A204.1 (cell line): Measurements from ENCODE around the gene ZNF608.

Experiments used
- FAIRE-seq: peaks from 2 replicates; lab custom pipeline; 2012; peaks lifted over from hg19 to GRCh38; lab: Jason Lieb, UNC

ZNF608 gene

DNA sequence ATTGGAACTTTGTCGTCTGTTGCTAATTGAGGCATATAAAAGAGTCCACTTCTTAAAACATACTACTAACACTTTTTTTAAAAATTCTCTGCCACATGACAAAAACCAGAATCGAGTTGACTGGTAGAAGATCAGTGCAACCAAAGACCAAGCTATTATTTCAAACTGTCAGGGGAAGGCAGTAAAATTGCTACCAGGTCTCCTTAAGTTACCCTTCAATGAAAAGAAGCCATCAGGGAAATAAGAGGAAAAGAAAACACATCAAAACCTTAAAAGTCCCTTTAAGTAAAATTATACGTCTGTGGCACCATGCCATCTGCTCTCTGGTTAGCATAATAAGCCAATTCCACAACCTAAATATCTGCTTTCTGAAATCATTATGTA, 9.6 kb downstream of the ZNF608 start:
- no peak for FAIRE-seq

- FAIRE-seq, result no peak
These were observed 10.2 kb downstream of the ZNF608 start for GRCh38 chr5:124736082-124736804.

DNA sequence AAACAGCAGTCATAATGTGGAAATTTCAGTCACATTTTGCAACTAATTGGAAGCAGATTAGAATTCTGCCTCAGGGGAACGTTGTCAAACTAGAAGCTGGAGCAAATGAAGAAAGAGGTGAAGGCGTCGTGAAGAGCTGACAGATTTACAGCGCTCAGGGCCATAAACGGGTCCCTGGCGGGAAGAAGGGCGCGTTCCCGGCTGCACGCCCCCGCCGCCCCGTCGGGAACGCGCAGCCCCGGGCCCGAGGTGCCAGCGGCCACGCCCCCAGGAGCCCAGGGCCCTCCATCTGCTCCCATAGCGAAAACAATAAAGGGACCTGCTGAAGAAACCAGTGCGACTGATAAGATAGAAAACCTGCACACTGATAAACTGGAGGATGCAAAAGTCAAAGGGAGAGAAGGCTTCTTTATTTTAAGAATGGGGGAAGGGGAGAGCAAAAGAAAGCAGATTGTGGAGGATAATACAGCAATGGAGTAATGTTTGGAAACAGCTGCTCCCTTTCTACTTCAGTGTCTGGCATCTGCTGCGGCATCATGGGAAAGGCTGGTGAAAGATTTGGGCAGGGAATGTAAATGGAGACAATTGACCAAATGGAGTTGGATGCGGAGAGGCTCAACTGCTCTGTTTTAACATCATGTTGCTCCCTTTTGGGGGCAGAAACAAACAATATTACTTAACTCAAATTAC, 11.1 kb downstream of the ZNF608 start:
- FAIRE-seq, result no peak

DNA sequence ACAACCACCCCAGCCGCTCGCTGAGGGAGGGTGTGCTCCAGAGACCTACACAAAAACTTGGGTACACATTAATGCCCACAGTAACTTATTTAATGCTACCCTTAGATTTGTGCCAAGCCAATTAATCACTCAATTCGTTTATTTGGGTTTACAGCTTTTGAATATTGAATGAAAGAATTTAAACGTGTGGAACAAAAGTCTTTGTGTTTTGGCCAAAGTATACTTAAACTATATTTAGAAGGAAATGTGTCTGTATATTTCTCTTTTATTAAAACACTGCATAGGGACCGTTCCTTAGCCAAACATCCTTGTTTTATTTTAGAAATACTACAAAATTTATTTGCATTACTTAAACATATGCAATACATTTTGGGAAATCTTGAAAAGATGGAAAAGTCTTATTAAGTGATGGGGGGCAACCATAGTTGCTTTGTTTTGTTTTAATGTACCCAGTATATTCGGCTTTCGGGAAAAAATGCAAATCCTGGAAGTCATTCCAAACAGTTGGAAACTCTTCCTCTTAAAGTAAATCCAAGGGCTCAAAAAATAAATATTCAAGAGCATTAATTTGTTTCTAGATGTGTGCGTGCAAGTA, 11.8 kb downstream of the ZNF608 start:
- peak; percentile 96 for FAIRE-seq

DNA sequence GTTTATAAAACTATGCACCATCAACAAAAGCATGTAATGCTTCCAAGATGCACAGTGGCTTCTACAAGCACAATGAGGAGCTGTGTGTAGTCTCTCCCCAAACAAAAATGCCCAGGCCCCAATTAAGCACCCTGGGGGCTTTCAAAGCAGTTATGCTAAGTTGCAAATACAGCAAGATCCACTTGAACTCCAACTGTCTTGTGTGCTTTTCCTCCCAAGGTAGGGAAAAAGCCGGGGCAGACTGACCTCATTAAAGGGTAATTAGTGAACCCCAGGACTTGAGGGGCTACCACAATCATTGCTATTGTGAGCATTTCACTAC, 13.1 kb downstream of the ZNF608 start:
- FAIRE-seq, result no peak

- peak; percentile 96 for FAIRE-seq
These were observed 13.8 kb downstream of the ZNF608 start for GRCh38 chr5:124732428-124733328.

GRCh38 chr5:124730381-124730780, 16.1 kb downstream of the ZNF608 start:
- FAIRE-seq, result no peak

DNA sequence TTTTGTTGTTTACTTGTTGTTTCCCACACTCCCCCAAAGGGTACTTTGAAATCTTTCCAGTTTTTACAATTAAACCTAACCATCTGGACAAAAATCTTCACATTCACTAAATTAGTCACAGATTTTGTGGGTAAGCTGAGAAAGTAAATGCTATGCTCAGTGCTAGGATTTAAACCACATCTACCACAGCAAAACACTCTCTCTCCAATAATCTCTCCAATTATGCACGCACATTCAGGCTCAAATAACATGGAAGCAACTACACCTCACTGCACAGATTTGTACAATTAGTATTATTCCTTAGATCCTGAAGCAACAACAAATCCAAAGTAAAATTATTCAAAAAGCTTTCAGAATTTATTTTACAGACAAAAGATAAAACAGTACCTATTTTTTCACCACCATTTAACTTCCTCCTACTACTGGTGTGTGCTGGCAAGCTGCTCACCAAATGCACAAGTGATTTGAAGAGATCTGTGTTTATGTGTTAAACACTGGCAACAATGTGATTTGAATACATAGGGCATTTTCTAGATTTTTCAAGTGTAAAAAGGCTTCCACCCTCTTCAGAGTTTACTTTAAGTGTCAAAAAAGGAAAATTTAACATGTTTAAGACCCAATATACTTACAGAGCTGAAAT, 16.6 kb downstream of the ZNF608 start:
- FAIRE-seq, result no peak

GRCh38 chr5:124728968-124729332, 17.5 kb downstream of the ZNF608 start:
- no peak for FAIRE-seq

GRCh38 chr5:124728331-124728967, 18.0 kb downstream of the ZNF608 start:
- no peak for FAIRE-seq

DNA sequence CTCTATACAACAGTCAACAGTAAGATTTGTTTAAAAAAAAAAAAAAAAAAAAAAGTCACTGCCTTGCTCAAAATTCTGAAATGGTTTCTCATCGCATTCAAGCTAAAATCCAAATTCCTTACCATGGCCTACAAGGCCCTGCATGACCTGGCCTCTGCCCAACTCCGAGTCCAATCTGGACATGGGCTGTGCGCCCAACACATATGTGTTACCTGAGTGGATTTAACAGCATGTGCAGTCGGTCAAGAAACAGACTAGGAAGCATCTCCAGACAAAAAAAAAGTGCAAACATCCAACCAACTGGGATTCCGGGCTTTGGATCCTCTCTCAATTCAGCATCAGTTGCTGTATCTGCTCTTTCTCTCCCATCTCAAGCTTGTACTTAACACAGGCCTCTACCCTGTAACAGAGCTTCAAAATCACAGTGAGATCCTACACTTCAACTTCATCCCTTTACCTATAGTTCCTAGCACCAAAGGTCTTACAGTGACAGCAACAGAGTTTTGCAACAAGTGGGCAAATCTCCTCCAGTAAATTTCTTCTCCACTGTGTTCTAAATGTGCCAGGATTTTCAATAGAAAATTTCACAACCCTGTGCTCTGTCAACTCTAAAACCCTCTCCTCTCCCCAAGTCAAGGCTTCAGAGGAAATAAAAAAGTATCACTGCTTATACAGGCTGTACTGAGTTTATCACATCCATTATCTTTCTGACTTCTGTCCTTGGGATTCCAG, 19.6 kb downstream of the ZNF608 start:
- FAIRE-seq, result no peak

DNA sequence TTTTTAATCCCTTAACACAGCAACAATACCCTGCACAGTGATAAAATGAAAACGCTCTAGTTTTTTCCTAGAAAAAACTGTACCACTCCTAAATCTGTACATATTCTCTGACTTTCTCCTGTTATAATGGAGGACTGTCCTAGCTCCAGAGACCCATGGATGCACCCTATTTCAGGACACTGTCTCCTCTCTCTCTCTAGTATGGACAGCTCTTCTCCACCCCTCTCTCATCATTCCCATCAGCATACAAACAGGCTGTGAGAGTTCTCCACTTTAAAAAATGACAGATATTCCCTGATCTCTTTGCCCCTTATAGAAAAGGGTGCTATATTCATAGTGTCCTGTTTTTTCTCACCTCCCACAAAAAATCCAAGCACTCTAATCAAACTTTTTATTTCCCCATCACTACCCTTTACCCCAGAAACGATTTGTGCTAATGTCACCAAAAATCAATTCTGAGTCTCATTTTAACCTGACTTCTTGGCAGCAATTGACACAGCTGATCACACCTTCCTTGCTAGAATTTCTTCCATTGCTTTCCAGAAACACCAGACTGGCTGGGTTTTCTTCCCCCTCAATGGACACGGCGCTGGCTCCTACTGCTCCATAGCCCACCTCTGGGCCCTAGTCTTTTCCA, 20.7 kb downstream of the ZNF608 start:
- no peak for FAIRE-seq

DNA sequence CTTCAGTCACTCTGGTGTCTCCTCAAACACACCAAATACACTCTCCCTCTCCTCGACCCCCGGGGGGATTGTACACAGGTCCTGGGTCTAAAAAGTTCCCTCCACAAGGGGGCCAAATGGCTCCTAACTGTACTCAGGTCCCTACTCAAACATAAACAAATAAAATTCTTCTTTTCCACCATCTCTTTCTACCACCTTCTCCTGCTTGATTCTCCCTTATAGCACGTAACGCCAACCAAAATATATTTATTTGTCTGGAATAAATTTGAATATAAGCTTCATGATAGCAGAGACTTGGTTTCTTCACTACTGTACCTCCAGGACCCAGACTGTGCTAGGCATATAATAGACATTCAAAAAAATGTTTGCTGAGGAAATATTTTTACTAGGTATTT, 21.4 kb downstream of the ZNF608 start:
- no peak for FAIRE-seq

- FAIRE-seq, result peak; percentile 57
These were observed 21.9 kb downstream of the ZNF608 start for GRCh38 chr5:124724357-124725039.

- FAIRE-seq, result no peak
These were observed 25.2 kb downstream of the ZNF608 start for GRCh38 chr5:124721229-124721735.

DNA sequence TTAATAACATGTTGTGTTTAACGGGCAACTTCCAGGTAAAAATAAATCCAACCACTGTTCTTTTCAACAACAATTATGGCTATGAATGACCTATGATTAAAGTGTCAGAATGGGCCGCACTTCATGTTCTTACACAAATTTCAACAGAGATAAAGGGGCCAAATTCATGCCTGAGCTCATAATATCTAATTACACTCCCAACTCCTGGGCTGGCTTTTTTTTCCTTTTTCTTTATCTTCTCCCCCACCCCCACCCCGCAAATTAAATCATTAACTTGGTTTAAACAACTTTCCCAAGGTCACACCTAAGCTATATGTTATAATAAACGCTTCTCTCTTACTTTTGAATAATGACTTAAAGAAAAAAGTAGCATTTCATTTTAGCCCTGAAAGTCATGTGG, 25.8 kb downstream of the ZNF608 start:
- no peak for FAIRE-seq

DNA sequence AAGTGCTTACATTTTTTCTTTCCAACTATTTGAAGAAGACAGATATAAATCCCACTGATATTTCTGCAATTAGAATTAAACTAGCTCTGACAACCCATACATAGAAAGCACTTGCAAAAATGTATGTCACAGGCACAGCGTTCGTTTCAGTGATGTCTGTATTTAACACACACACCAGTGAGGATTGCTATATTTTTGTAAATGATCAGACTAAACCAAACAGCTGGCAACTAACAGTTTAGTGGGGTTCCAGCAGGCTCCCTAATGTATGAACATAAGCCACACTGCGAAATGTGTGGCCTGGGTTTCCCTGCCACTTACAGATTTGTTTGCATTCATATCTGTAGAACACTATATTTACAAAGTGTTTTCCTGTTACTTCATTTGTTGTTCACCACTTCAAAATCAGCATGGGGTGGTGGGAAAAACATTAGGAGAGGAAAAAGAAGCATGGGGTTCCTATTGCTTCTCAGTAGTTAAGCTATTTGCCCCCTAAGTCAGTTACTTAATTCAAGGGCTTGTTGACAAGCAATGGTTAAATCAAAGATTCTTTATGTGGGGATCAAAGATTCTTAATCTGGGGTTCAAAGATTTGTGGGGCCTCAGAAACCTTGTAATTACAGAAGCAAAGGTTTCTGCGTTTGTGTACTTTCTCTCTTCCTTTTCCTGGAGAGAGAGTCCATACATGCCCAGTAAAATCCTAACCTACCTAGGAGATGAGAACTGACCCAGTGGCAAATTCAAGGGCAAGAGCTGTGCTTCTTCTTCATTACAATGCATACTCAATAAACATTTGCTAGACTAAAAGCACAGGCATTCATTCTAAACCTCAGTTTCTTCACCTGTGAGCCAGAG, 27.1 kb downstream of the ZNF608 start:
- FAIRE-seq, result no peak

- FAIRE-seq, result peak; percentile 71
These were observed 28.1 kb downstream of the ZNF608 start for GRCh38 chr5:124718380-124718789.

- peak; percentile 39 for FAIRE-seq
These were observed 30.3 kb downstream of the ZNF608 start for GRCh38 chr5:124716169-124716568.
